HCT116 (cell line): ENCODE data around the gene MRAS. TPM values are rescaled to one million over a fixed set of nuclear protein-coding genes. Genes with fewer than 3 reads are reported as not detected.

Source experiments
- ATAC-seq: fragments of 200-7000 bp; cut with Tn5 transposase; 2 replicates; pipeline ENCODE4 v1.9.1; 2020; ENCODE audit warnings: mild to moderate bottlenecking, moderate library complexity
- BruUV-seq: library from RNA; stranded (reverse); fragments of 400-500 nt; replicated peaks from 2 replicates; lab custom pipeline; 2021; lab: Mats Ljungman, UMichigan
- CTCF ChIA-PET: fragments of 300-600 bp; sonication (Branson Sonifier 250); formaldehyde crosslinking; loops from one replicate; lab custom pipeline; 2021; ENCODE audit warnings: antibody characterized with exemption; lab: Charles Lee
- POLR2A ChIA-PET: fragments of 300-600, 350-600 bp; sonication (Branson Sonifier 250); formaldehyde crosslinking; loops from one replicate; lab custom pipeline; 2021; ENCODE audit warnings: antibody characterized with exemption; lab: Charles Lee
- RAD21 ChIA-PET, 2 experiments: fragments of 300-600 bp; sonication (Branson Sonifier 250); formaldehyde crosslinking; loops; one replicate each; lab custom pipeline; 2023; ENCODE audit warnings: low total read pairs in 2 of 2; ENCODE audit not compliant: uncharacterized antibody in 2 of 2, unreplicated experiment in 2 of 2, low non-redundant PET in 1 of 2; lab: Charles Lee
- DNase-seq: peaks from one replicate; pipeline ENCODE4 v3.0.0-alpha.2; 2010; ENCODE audit warnings: low read depth, low spot score
- H2AFZ ChIP-seq: fragments of 200-600 bp; shearing (Covaris generic), sonication (generic); 2 replicates; pipeline ENCODE4 v1.6.1; 2017; ENCODE audit warnings: low read depth, mixed run types, mixed read lengths, antibody characterized with exemption, low read length; ENCODE audit not compliant: poor library complexity, severe bottlenecking
- H3K27ac ChIP-seq: 2 replicates; pipeline ENCODE4 v1.5.1; 2012; ENCODE audit warnings: low read depth, low read length
- H3K27me3 ChIP-seq: fragments of 200-600 bp; sonication (generic); 2 replicates; pipeline ENCODE4 v1.6.1; 2016; ENCODE audit warnings: mixed run types, low read length, mixed read lengths; ENCODE audit not compliant: insufficient read depth
- H3K36me3 ChIP-seq, 2 experiments: fragments of 200-500 bp in 1 of 2; fragments of 200-600 bp in 1 of 2; sonication (Bioruptor generic) in 1 of 2; sonication (generic) in 1 of 2; 2 replicates each; pipeline versions ENCODE4 v1.5.1 to v1.6.1; 2014 to 2016; ENCODE audit warnings: low read length in 2 of 2, inconsistent platforms in 1 of 2, mixed read lengths in 1 of 2, mixed run types in 1 of 2; ENCODE audit not compliant: insufficient read depth in 2 of 2, control insufficient read depth in 1 of 2
- H3K4me1 ChIP-seq, 2 experiments: fragments of 200-600 bp in 1 of 2; sonication (generic) in 1 of 2; 2 replicates each; pipeline versions ENCODE4 v1.5.1 to v1.6.1; 2012 to 2017; ENCODE audit warnings: low read length in 2 of 2, inconsistent platforms in 1 of 2, mild to moderate bottlenecking in 1 of 2, mixed read lengths in 1 of 2, mixed run types in 1 of 2, moderate library complexity in 1 of 2; ENCODE audit not compliant: insufficient read depth in 2 of 2, control insufficient read depth in 1 of 2
- H3K4me2 ChIP-seq: fragments of 200-600 bp; sonication (generic); 2 replicates; pipeline ENCODE4 v1.6.1; 2017; ENCODE audit warnings: mixed run types, low read length, mixed read lengths
- H3K4me3 ChIP-seq, 2 experiments: fragments of 200-600 bp in 1 of 2; sonication (generic) in 1 of 2; replicated peaks in 1 of 2; 2 replicates each; pipeline ENCODE4 v1.5.1; 2011 to 2016; ENCODE audit warnings: low read length in 2 of 2, control low read depth in 1 of 2, low read depth in 1 of 2, mild to moderate bottlenecking in 1 of 2, mixed read lengths in 1 of 2, mixed run types in 1 of 2
- H3K79me2 ChIP-seq: fragments of 200-600 bp; sonication (generic); 2 replicates; pipeline ENCODE4 v1.6.1; 2017; ENCODE audit warnings: mild to moderate bottlenecking, mixed run types, low read length, moderate library complexity, mixed read lengths; ENCODE audit not compliant: insufficient read depth
- H3K9ac ChIP-seq: fragments of 200-600 bp; sonication (generic); 2 replicates; pipeline ENCODE4 v1.6.1; 2016; ENCODE audit warnings: low read length, mixed read lengths
- H3K9me2 ChIP-seq: fragments of 200-600 bp; sonication (generic), shearing (Covaris generic); 2 replicates; pipeline ENCODE4 v1.6.1; 2017; ENCODE audit warnings: mixed run types, mild to moderate bottlenecking, moderate library complexity; ENCODE audit not compliant: insufficient read depth
- H3K9me3 ChIP-seq, 2 experiments: fragments of 200-500 bp in 1 of 2; fragments of 200-600 bp in 1 of 2; sonication (Bioruptor generic) in 1 of 2; sonication (generic) in 1 of 2; 2 replicates each; pipeline ENCODE4 v1.6.1; 2014 to 2017; ENCODE audit warnings: low read length in 2 of 2, mixed read lengths in 2 of 2, inconsistent platforms in 1 of 2, low read depth in 1 of 2, mild to moderate bottlenecking in 1 of 2, mixed run types in 1 of 2, moderate library complexity in 1 of 2; ENCODE audit not compliant: control insufficient read depth in 1 of 2, insufficient read depth in 1 of 2
- H4K20me1 ChIP-seq: fragments of 200-600 bp; sonication (generic), shearing (Covaris generic); 2 replicates; pipeline ENCODE4 v1.6.1; 2017; ENCODE audit warnings: mixed run types, mild to moderate bottlenecking, moderate library complexity; ENCODE audit not compliant: insufficient read depth
- CBX3 ChIP-seq: IDR thresholded peaks from 2 replicates; pipeline ENCODE4 v1.6.1; 2012; ENCODE audit warnings: low read depth
- CEBPB ChIP-seq: IDR thresholded peaks from 2 replicates; pipeline ENCODE4 v1.6.1; 2012; ENCODE audit warnings: low read depth
- CTCF ChIP-seq, 3 experiments: fragments of 200-600 bp in 1 of 3; sonication (generic) in 1 of 3; IDR thresholded peaks in 2 of 3; conservative IDR thresholded peaks in 1 of 3; 2 replicates each; pipeline ENCODE4 v1.5.1; 2012 to 2017; ENCODE audit warnings: low read depth in 2 of 3, low read length in 2 of 3, antibody characterized with exemption in 1 of 3, borderline replicate concordance in 1 of 3, control low read depth in 1 of 3, mild to moderate bottlenecking in 1 of 3, mixed read lengths in 1 of 3, mixed run types in 1 of 3, moderate library complexity in 1 of 3; ENCODE audit not compliant: insufficient read depth in 1 of 3
- EGR1 ChIP-seq: IDR thresholded peaks from 2 replicates; pipeline ENCODE4 v1.6.1; 2012; ENCODE audit warnings: low read depth
- EZH2 ChIP-seq: fragments of 200-600 bp; sonication (generic); IDR thresholded peaks from 2 replicates; pipeline ENCODE4 v1.6.1; 2017; ENCODE audit warnings: antibody characterized with exemption, mixed run types
- EZH2phosphoT487 ChIP-seq: fragments of 200-600 bp; IDR thresholded peaks from 2 replicates; pipeline ENCODE4 v1.6.1; 2018; ENCODE audit warnings: antibody characterized with exemption, borderline replicate concordance
- FOSL1 ChIP-seq: IDR thresholded peaks from 2 replicates; pipeline ENCODE4 v1.6.1; 2012; ENCODE audit warnings: low read depth
- JUND ChIP-seq: IDR thresholded peaks from 2 replicates; pipeline ENCODE4 v1.6.1; 2012
- MAX ChIP-seq: IDR thresholded peaks from 2 replicates; pipeline ENCODE4 v1.6.1; 2012
- POLR2A ChIP-seq: IDR thresholded peaks from 2 replicates; pipeline ENCODE4 v1.7.0; 2011; ENCODE audit warnings: borderline replicate concordance; ENCODE audit not compliant: insufficient read depth, insufficient read length; ENCODE audit errors: extremely low read depth
- POLR2AphosphoS5 ChIP-seq: IDR thresholded peaks from 2 replicates; pipeline ENCODE4 v1.6.1; 2011; ENCODE audit warnings: mild to moderate bottlenecking, low read depth, low read length, moderate library complexity
- RAD21 ChIP-seq: IDR thresholded peaks from 2 replicates; pipeline ENCODE4 v1.6.1; 2012; ENCODE audit warnings: low read depth, mild to moderate bottlenecking
- REST ChIP-seq: IDR thresholded peaks from 2 replicates; pipeline ENCODE4 v1.6.1; 2012; ENCODE audit warnings: low read depth
- SIN3A ChIP-seq: IDR thresholded peaks from 2 replicates; pipeline ENCODE4 v1.6.1; 2012; ENCODE audit warnings: low read depth
- SP1 ChIP-seq: IDR thresholded peaks from 2 replicates; pipeline ENCODE4 v1.6.1; 2012; ENCODE audit warnings: low read depth
- SRF ChIP-seq: IDR thresholded peaks from 2 replicates; pipeline ENCODE4 v1.6.1; 2012; ENCODE audit warnings: low read depth
- YY1 ChIP-seq: IDR thresholded peaks from 2 replicates; pipeline ENCODE4 v1.6.1; 2011; ENCODE audit warnings: low read length, low read depth, moderate library complexity, mild to moderate bottlenecking; ENCODE audit not compliant: insufficient replicate concordance; ENCODE audit errors: extremely low read depth
- ZFX ChIP-seq: fragments of 450-650 bp; IDR thresholded peaks from 2 replicates; pipeline ENCODE4 v1.6.1; 2017
- intact Hi-C: fragments of 100-400 bp; cut with micrococcal nuclease; formaldehyde crosslinking; loops from 2 replicates; pipeline ENCODE4 v1.10.0; 2022
- total RNA-seq: library from RNA; stranded (reverse); gene quantifications from one replicate; pipeline ENCODE4 v1.2.1, GENCODE V29; 2021; ENCODE audit not compliant: unreplicated experiment

The MRAS gene
- total RNA-seq, 1 experiment from 2014 or later = 13.5 TPM

DNA sequence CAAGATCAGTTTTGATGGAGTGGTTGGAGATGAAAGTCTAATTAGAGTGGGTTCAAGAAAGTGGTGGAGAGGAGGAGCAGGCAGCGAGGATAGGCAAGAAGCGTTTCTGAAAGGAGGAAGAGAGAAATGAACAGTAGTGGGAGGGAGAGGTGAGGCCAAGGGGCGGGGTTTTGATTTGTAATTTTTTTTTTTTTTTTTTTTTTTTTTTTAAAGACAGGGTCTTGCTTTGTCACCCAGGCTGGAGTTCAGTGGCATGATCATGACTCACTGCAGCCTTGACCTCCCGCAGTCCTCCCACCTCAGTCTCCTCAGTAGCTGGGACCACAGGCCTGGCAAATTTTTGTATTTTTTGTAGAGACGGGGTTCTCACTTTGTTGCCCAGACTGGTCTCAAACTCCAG, 36.6 kb downstream of the MRAS start:
- Histone ChIP-seq H3K9me2 (no peaks in the 10 kb centered on the region), H3K79me2 (no peaks in the 10 kb centered on the region), H3K9ac (no peak overlapping the region), H3K36me3 (no peaks in the 10 kb centered on the region), H3K9me3 (no peaks in the 10 kb centered on the region), H3K4me1 (peaks cover 9 to 11% of the 10 kb centered on the region in 2 experiments), H3K27ac (no peak overlapping the region), H3K4me2 (no peak overlapping the region), H3K4me3 (no peak overlapping the region)
- RAD21 ChIA-PET = no interaction called here
- no TSS peak for BruUV-seq
- CTCF ChIA-PET = no interaction called here
- POLR2A ChIA-PET = no interaction called here
- DNase-seq (no peak), ATAC-seq (no peak)
- TF ChIP-seq POLR2AphosphoS5 (no peak), REST (no peak), RAD21 (no peak), SIN3A (no peak), EZH2phosphoT487 (no peak), EZH2 (no peak), POLR2A (no peak), CBX3 (no peak), SP1 (no peak), CEBPB (no peak), FOSL1 (no peak), SRF (no peak), JUND (no peak), MAX (no peak), YY1 (no peak), ZFX (no peak), EGR1 (no peak), CTCF (IDR thresholded peaks at IDR 0.05 in 2 of 3, conservative IDR thresholded peaks at IDR 0.05 in 1 of 3; ENCODE audit: borderline replicate concordance in 1 of 3, insufficient read depth in 1 of 3, low read depth in 2 of 3, low read length in 2 of 3) (no peak)
- TF ChIP-seq, all 23 proteins: peak for 0
- H3K27me3 ChIP-seq = no peaks in the 10 kb centered on the region
- H4K20me1 ChIP-seq = no peaks in the 10 kb centered on the region
- H2AFZ ChIP-seq = no peak overlapping the region
- intact Hi-C loops = no loop called here
